ENCODE measurements around the gene DNAL1.

GRCh38 chr14:73695082-73695481 lies 50.3 kb downstream of the DNAL1 start:
- TF ChIP-seq, protein P1, sequence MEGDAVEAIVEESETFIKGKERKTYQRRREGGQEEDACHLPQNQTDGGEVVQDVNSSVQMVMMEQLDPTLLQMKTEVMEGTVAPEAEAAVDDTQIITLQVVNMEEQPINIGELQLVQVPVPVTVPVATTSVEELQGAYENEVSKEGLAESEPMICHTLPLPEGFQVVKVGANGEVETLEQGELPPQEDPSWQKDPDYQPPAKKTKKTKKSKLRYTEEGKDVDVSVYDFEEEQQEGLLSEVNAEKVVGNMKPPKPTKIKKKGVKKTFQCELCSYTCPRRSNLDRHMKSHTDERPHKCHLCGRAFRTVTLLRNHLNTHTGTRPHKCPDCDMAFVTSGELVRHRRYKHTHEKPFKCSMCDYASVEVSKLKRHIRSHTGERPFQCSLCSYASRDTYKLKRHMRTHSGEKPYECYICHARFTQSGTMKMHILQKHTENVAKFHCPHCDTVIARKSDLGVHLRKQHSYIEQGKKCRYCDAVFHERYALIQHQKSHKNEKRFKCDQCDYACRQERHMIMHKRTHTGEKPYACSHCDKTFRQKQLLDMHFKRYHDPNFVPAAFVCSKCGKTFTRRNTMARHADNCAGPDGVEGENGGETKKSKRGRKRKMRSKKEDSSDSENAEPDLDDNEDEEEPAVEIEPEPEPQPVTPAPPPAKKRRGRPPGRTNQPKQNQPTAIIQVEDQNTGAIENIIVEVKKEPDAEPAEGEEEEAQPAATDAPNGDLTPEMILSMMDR (IDR thresholded peaks at IDR 0.05), result no peak
- TF ChIP-seq POLR2AphosphoS5 (IDR thresholded peaks at IDR 0.05) (no peak), POLR2A (IDR thresholded peaks at IDR 0.05) (no peak), EP300 (IDR thresholded peaks at IDR 0.05) (no peak)
